Lower lobe of right lung (tissue), 2 donors: ENCODE data around the gene ETDA. TPM values are rescaled to one million over a fixed set of nuclear protein-coding genes. Genes with fewer than 3 reads are reported as not detected.

Experiments
- ATAC-seq, 2 donors: fragments of 200-7000 bp; cut with Tn5 transposase; one replicate each; pipeline ENCODE4 v1.9.1; 2020 to 2022; ENCODE audit warnings: mild to moderate bottlenecking in 2 of 2, moderate library complexity in 2 of 2
- DNase-seq: peaks from one replicate; pipeline ENCODE4 v3.0.0-alpha.2; 2020
- H3K27ac ChIP-seq: fragments of 200-600 bp; one replicate; pipeline ENCODE4 v1.8.0; 2022
- H3K27me3 ChIP-seq: fragments of 200-600 bp; one replicate; pipeline ENCODE4 v1.8.0; 2022; ENCODE audit warnings: low read depth
- H3K36me3 ChIP-seq: fragments of 200-600 bp; one replicate; pipeline ENCODE4 v1.8.0; 2022; ENCODE audit warnings: mild to moderate bottlenecking
- H3K4me1 ChIP-seq: fragments of 200-600 bp; one replicate; pipeline ENCODE4 v1.8.0; 2022
- H3K4me3 ChIP-seq: fragments of 200-600 bp; one replicate; pipeline ENCODE4 v1.8.0; 2022; ENCODE audit warnings: mild to moderate bottlenecking
- H3K9me3 ChIP-seq: fragments of 200-600 bp; one replicate; pipeline ENCODE4 v1.8.0; 2022
- intact Hi-C: fragments of 100-400 bp; cut with DNase I; formaldehyde crosslinking; loops from one replicate; pipeline ENCODE4 v1.11.0; 2022
- total RNA-seq: library from RNA; stranded (reverse); fragmentation: NEBNext Ultra II Directional; extraction: Animal tissue kit (Norgen Biotek cat#: 25700); gene quantifications from one replicate; pipeline ENCODE4 v1.2.1, GENCODE V29; 2021
- TF ChIP-seq, protein P1 (sequence below): fragments of 200-600 bp; IDR thresholded peaks from one replicate; pipeline ENCODE4 v1.8.0; 2022; ENCODE audit warnings: antibody characterized with exemption, mild to moderate bottlenecking
- donor health status: DM: no; HTN: yes; CAD: no; lungs with severe emphysema.

The ETDA gene
- total RNA-seq, 1 donor from 2014 or later = not detected

DNA sequence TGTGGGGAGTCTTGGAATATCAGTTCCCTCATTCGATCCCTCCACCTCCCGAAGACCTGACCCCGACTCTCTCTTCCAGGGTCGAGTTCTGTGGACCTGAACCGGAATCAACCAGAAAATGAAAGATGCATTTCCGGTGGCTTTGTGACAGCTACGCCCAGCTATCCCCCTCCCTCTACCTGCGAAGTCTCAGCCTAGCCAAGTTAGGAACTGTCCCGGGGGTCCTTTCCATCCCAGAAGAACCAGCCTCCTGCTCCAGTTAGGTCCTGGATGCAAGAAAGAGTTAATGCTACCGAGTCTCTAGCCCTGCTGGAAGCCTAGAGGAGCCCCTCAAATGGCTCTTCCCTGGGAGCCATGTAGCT, 44.1 kb downstream of the ETDA start:
- H3K27ac ChIP-seq = no peak overlapping the region
- DNase-seq (no peak), ATAC-seq (no peak)
- no peaks in the 10 kb centered on the region for H3K9me3 ChIP-seq
- intact Hi-C loops = no loop called here
- TF ChIP-seq, protein P1, sequence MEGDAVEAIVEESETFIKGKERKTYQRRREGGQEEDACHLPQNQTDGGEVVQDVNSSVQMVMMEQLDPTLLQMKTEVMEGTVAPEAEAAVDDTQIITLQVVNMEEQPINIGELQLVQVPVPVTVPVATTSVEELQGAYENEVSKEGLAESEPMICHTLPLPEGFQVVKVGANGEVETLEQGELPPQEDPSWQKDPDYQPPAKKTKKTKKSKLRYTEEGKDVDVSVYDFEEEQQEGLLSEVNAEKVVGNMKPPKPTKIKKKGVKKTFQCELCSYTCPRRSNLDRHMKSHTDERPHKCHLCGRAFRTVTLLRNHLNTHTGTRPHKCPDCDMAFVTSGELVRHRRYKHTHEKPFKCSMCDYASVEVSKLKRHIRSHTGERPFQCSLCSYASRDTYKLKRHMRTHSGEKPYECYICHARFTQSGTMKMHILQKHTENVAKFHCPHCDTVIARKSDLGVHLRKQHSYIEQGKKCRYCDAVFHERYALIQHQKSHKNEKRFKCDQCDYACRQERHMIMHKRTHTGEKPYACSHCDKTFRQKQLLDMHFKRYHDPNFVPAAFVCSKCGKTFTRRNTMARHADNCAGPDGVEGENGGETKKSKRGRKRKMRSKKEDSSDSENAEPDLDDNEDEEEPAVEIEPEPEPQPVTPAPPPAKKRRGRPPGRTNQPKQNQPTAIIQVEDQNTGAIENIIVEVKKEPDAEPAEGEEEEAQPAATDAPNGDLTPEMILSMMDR = no peak
- H3K36me3 ChIP-seq = no peaks in the 10 kb centered on the region
- H3K27me3 ChIP-seq = no peaks in the 10 kb centered on the region
- H3K4me3 ChIP-seq = peak overlapping the region; percentile 39
- no peaks in the 10 kb centered on the region for H3K4me1 ChIP-seq

DNA sequence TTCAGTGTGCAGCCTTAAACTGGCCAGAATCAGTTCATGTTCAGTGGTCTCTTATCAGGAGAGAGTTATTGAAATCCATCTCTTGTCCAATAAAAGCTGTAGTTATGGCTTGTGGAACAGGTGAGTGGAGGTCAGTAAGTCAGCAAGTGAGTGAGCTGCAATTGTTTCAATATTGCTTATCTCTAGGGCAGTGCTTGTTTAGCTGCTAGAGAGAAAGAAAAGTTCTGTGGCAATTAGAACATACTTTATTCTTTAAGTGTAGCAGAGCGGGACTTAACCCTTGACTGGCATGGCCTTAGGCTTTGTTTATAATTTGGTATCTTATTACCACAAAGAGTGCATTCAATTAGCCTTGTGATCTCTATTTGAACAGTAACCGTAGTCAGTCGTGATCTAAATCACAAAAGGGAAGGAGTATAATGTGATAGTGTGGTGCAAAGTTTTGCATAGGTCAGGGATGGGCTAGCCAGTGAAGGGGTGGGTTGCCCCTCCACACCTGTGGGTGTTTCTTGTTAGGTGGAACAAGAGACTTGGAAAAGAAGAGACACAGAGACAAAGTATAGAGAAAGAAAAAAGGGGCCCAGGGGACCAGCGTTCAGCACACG, 50.5 kb downstream of the ETDA start:
- intact Hi-C loops = no loop called here

More for the DNA sequence above, 50.5 kb downstream of the ETDA start:
- Histone ChIP-seq H3K36me3 (no peaks in the 10 kb centered on the region), H3K4me3 (no peak overlapping the region), H3K27me3 (no peaks in the 10 kb centered on the region), H3K27ac (no peak overlapping the region), H3K9me3 (no peaks in the 10 kb centered on the region), H3K4me1 (no peaks in the 10 kb centered on the region)
- DNase-seq = no peak
- TF ChIP-seq, protein P1 = no peak
- peak; percentile 48 to 56 for ATAC-seq

Other genes with a start within 250 kb of the ETDA start
- gene RTL8B, start 229.5 kb upstream of the ETDA start, total RNA-seq = 11.9 TPM
- gene RTL8C, start 219.7 kb upstream of the ETDA start, total RNA-seq = 66.8 TPM
- gene RTL8A, start 199.9 kb upstream of the ETDA start, total RNA-seq = 37.4 TPM
- gene SMIM10L2B, start 153.3 kb upstream of the ETDA start, total RNA-seq = 2.0 TPM
- not detected for gene ETDB, start 131.5 kb upstream of the ETDA start, total RNA-seq
- gene CT55, start 80.7 kb upstream of the ETDA start, total RNA-seq = not detected
- not detected for gene ETDC, start 57.4 kb downstream of the ETDA start, total RNA-seq
- gene ZNF75D, start 92.0 kb downstream of the ETDA start, total RNA-seq = 10.3 TPM
- gene ZNF449, start 92.7 kb downstream of the ETDA start, total RNA-seq = 5.1 TPM
- 1.7 TPM for gene SMIM10L2A, start 169.9 kb downstream of the ETDA start, total RNA-seq